Left cardiac atrium (tissue), 4 donors: ENCODE results near the gene LIFR. TPM values are rescaled to one million over a fixed set of nuclear protein-coding genes. Genes with fewer than 3 reads are reported as not detected.

Experiments used
- ATAC-seq, 2 donors: fragments of 200-7000 bp; cut with Tn5 transposase; one replicate each; pipeline ENCODE4 v1.9.1; 2020; ENCODE audit warnings: mild to moderate bottlenecking in 2 of 2, moderate library complexity in 2 of 2
- DNase-seq: peaks from one replicate; pipeline ENCODE4 v3.0.0-alpha.2; 2020
- intact Hi-C, 2 donors: fragments of 100-400 bp; cut with DNase I; formaldehyde crosslinking; loops; one replicate each; pipeline versions ENCODE4 v1.14.1 to v1.15.1; 2022 to 2023
- total RNA-seq, 2 donors: library from RNA; stranded (reverse); fragmentation: NEBNext Ultra II Directional; extraction: Animal tissue kit (Norgen Biotek cat#: 25700); gene quantifications; one replicate each; pipeline ENCODE4 v1.2.1, GENCODE V29; 2021
- donor health status: DM: no; HTN: yes; CAD: no.
- donor health status: DM: no; HTN: yes; CAD: no; lungs with severe emphysema.
- donor health status: DM: yes; HTN: yes; CAD: no.
- donor health status: Dilated cardiomyopathy.

LIFR gene
- total RNA-seq, 2 donors from 2014 or later: 59.7 to 68.9 TPM

GRCh38 chr5:38453506-38453905 is 102.9 kb downstream of the LIFR start:
- DNase-seq (no peak), ATAC-seq (no peak)
- intact Hi-C loops: no loop called here

GRCh38 chr5:38452201-38452600 is 104.2 kb downstream of the LIFR start:
- ATAC-seq: no peak
- intact Hi-C loops: no loop called here
- DNase-seq: no peak

GRCh38 chr5:38451074-38451725 is 105.2 kb downstream of the LIFR start:
- intact Hi-C loops: no loop called here
- DNase-seq (no peak), ATAC-seq (peak in 1 of 2 donors; percentile 61)

- no peak for DNase-seq
- intact Hi-C loops: no loop called here
Observed at GRCh38 chr5:38450627-38451026, 105.8 kb downstream of the LIFR start.

GRCh38 chr5:38448568-38449350 is 107.7 kb downstream of the LIFR start:
- no peak for DNase-seq
- ATAC-seq: peak in 1 of 2 donors; percentile 16
- intact Hi-C loops: no loop called here

More at GRCh38 chr5:38450627-38451026, 105.8 kb downstream of the LIFR start:
- ATAC-seq: peak; percentile 4 to 69

GRCh38 chr5:38447786-38448185 is 108.7 kb downstream of the LIFR start:
- DNase-seq (no peak), ATAC-seq (peak; percentile 36 to 82)
- intact Hi-C loops: no loop called here

- no peak for ATAC-seq
- intact Hi-C loops: no loop called here
Observed at GRCh38 chr5:38447056-38447455, 109.4 kb downstream of the LIFR start.

GRCh38 chr5:38446029-38446522 is 110.4 kb downstream of the LIFR start:
- no peak for DNase-seq

More at GRCh38 chr5:38447056-38447455, 109.4 kb downstream of the LIFR start:
- no peak for DNase-seq

GRCh38 chr5:38445374-38446028 is 110.9 kb downstream of the LIFR start:
- DNase-seq: peak; percentile 74
- ATAC-seq: peak; percentile 23 to 36
- intact Hi-C loops: no loop called here

More at GRCh38 chr5:38446029-38446522, 110.4 kb downstream of the LIFR start:
- intact Hi-C loops: no loop called here
- peak; percentile 2 to 4 for ATAC-seq

GRCh38 chr5:38443390-38443789 is 113.1 kb downstream of the LIFR start:
- DNase-seq (no peak), ATAC-seq (no peak)
- intact Hi-C loops: loop anchor here in 1 of 2 donors (5.0 kb wide), 2 partner anchors 224 to 364 kb away; no protein-coding TSS in a partner anchor

- DNase-seq (no peak), ATAC-seq (no peak)
- intact Hi-C loops: loop anchor here in 1 of 2 donors (5.0 kb wide), 2 partner anchors 225 to 365 kb away; no protein-coding TSS in a partner anchor
Observed at GRCh38 chr5:38442247-38442573, 114.2 kb downstream of the LIFR start.

- peak; percentile 91 to 95 for ATAC-seq
- intact Hi-C loops: loop anchor here (2.0 to 5.0 kb wide), 3 partner anchors 225 to 366 kb away; no protein-coding TSS in a partner anchor
- DNase-seq: peak; percentile 88
Observed at GRCh38 chr5:38441453-38442246, 114.8 kb downstream of the LIFR start.

GRCh38 chr5:38438757-38439156 is 117.7 kb downstream of the LIFR start:
- intact Hi-C loops: loop anchor here in 1 of 2 donors (2.0 kb wide), 1 partner anchor 370 kb away; no protein-coding TSS in a partner anchor
- no peak for DNase-seq
- no peak for ATAC-seq

- intact Hi-C loops: no loop called here
- ATAC-seq (no peak), DNase-seq (no peak)
Observed at GRCh38 chr5:38434966-38435705, 121.3 kb downstream of the LIFR start.

- DNase-seq: peak; percentile 42
- peak; percentile 84 to 89 for ATAC-seq
Observed at GRCh38 chr5:38433160-38433861, 123.1 kb downstream of the LIFR start.

GRCh38 chr5:38431242-38431853 is 125.1 kb downstream of the LIFR start:
- intact Hi-C loops: no loop called here
- DNase-seq (no peak), ATAC-seq (no peak)

More at GRCh38 chr5:38433160-38433861, 123.1 kb downstream of the LIFR start:
- intact Hi-C loops: no loop called here
